NCI-H1048 (cell line): Measurements from ENCODE around the gene TEX35.

Experiments used
- DNase-seq: peaks from one replicate; lab custom pipeline; 2025; lab: John Stamatoyannopoulos, UW

The TEX35 gene

GRCh38 chr1:178512566-178513277 lies at the start of gene TEX35:
Gene TEX35 (plus strand): TSS chr1:178513109. CDS start chr1:178513189, 80 bp downstream.
- DNase-seq: no peak

DNA sequence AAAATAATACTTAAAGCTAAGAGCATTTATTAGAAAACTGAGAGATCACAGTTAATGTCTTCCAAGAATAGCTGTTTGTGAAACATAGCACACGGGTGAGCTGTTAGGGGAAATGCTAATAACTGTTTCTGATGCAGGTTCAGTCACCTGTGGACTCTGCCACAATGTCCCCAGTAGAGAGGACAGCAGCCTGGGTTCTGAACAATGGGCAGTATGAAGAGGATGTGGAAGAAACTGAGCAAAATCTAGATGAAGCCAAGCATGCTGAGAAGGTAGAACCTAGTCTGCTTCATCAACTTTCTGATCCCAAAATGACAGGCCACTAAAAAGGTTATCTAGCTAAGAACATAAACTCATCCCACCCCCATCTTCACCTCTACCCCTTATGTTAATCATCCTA lies 48.8 kb upstream of the TEX35 start:
- DNase-seq: no peak

DNA sequence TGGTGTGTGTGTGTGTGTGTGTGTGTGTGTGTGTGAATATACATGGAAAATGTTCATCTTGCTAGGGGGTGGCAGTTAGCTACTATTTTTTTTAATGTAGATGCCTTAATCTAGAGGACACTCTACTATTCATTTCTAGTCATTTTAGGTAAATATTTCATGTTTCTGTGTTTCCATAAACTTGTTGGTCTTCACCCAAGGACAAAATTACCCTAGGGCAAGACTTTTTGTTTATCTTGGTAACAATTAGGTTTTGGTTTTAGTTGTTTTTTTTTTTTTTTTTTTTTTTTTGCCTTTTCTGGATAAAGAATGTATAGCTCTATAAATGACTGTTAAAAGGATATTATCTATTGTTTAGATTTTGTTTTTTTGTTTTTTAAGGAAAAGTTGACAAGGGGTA lies 48.3 kb upstream of the TEX35 start:
- DNase-seq: no peak

DNA sequence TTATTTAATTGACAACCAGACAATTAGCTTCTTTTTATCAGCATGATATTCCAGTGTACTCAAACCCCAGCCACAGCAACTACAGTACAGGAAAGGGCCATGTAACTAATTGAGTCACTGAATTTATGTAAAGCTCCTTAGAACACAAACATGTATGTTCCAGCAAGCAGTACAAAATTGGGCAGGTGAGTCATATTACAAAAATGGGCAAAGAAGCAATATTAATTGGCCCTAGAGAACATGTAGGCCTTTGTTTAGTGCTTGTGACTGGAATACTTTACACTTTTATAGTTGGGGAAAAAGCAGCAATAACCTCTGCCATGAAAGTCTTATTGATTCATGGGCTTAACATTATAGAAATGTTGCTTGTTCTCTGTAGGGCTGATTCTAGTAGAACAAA lies 47.9 kb upstream of the TEX35 start:
- no peak for DNase-seq

GRCh38 chr1:178467837-178468236 lies 45.1 kb upstream of the TEX35 start:
- no peak for DNase-seq

GRCh38 chr1:178470411-178470960 lies 42.4 kb upstream of the TEX35 start:
- DNase-seq: no peak

GRCh38 chr1:178472531-178472930 lies 40.4 kb upstream of the TEX35 start:
- no peak for DNase-seq

GRCh38 chr1:178477373-178477772 lies 35.5 kb upstream of the TEX35 start:
- no peak for DNase-seq

GRCh38 chr1:178477841-178478240 lies 35.1 kb upstream of the TEX35 start:
- DNase-seq: no peak

- no peak for DNase-seq
Measured at GRCh38 chr1:178483251-178483957, 29.5 kb upstream of the TEX35 start.

DNA sequence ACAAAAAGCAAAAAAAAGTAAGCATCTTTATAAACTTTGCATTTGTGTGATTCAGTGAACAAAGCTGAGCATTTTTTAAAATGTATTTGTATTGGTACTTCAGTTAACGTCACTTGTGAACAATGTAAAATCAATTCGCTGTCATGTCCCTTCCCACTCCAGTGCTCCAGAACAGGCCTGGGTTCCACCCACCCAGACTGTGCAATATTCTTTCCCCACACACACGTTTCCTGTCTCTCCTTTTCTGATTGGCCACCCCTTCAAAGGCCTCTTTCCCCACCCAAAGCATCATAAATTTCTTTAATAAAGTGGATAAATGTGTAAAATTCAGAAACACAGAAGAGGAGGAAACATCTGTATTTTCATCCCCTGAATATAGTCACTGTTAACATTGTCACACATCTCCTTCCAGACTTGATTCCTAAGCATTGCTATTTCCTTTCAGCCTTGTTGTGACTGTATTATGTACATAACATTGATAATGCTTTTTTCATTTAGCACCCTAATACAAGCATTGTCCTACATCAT lies 28.1 kb upstream of the TEX35 start:
- no peak for DNase-seq

- DNase-seq: no peak
Measured at GRCh38 chr1:178485541-178485981, 27.3 kb upstream of the TEX35 start.

GRCh38 chr1:178486100-178487069 lies 26.5 kb upstream of the TEX35 start:
- DNase-seq: no peak

DNA sequence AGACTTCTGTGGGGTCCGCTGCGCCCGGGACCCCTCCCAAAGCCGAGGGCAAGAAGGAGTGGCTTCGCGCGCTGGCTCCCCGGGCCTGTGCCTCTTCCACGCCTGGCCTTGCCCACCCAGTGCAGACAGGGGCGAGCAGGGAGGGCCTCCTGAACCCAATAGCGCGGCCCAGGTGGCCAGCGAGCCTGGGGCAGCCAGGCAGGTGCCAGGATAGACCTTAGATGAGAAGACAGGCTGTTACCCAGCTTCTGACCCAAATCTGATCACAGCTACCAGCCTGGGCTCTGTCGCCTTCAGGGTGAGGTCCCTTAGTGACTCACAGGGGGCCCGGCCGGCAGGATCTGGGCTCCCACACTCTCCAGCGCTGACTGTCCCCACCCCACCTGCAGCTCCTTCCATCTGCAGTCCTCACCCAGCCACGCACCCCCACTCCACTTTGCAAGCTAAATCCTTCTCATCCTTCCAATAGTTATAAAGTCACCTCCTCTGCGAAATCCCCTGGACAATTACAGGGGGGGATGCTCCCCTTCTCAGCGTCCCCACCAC lies 25.8 kb upstream of the TEX35 start:
- no peak for DNase-seq

GRCh38 chr1:178488393-178488792 lies 24.5 kb upstream of the TEX35 start:
- DNase-seq: no peak

- no peak for DNase-seq
Measured at GRCh38 chr1:178489399-178489798, 23.5 kb upstream of the TEX35 start.

- DNase-seq: no peak
Measured at GRCh38 chr1:178490136-178490535, 22.8 kb upstream of the TEX35 start.

DNA sequence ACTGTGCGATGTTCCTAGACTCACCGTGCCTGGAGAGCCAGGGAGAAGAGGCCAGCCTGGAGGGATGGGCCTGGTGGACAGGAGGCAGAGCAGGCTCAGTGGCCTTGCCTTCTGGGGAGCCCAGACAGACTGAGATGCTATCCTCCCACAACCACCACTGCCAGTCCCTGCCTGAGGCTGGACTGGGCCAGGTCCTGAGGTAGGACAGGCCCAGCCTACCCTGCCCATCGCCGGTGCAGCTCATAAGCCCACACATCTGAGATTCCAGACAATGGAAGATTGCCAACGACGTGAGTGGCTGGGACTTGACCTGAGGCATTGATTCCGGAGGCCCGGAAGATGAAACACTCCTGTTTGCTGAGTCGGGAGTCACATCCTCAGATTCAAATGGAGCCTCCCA lies 21.9 kb upstream of the TEX35 start:
- DNase-seq: no peak

DNA sequence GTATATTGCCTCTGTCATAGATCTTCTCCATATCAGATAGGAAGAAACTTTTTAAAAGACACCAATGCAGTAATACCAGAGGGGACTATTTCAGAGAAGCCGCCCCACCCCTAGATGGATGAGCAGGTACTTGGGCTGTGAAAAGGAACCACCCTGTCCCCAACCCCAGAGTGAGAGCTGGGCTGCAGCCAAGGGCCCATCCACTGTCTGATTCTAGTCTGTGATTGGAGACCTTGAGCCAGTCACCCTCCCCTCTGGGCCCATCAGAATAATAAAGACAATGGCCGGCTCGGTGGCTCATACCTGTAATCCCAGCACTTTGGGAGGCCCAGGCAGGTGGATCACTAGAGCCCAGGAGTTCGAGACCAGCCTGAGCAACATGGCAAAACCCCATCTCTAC lies 21.2 kb upstream of the TEX35 start:
- no peak for DNase-seq

- no peak for DNase-seq
Measured at GRCh38 chr1:178492341-178492740, 20.6 kb upstream of the TEX35 start.

GRCh38 chr1:178493301-178493741 lies 19.6 kb upstream of the TEX35 start:
- DNase-seq: no peak

GRCh38 chr1:178494569-178494971 lies 18.3 kb upstream of the TEX35 start:
- no peak for DNase-seq
